ENCODE measurements around the gene PFKFB2.

GRCh38 chr1:207084701-207085180 is 31.7 kb downstream of the PFKFB2 start:
- TF ChIP-seq CTCF (IDR thresholded peaks at IDR 0.05; ENCODE audit: poor library complexity) = peak; percentile 62
- no peak for TF ChIP-seq EZH2 (IDR thresholded peaks at IDR 0.05; ENCODE audit: borderline replicate concordance)
- TF ChIP-seq EZH2phosphoT487 (IDR thresholded peaks at IDR 0.05; ENCODE audit: low read depth, severe bottlenecking, unreplicated experiment) = no peak

Measured in hepatocyte (in vitro differentiated cells).